Esophagus muscularis mucosa (tissue), 4 donors: ENCODE results near the gene GJC1. TPM values are rescaled to one million over a fixed set of nuclear protein-coding genes. Genes with fewer than 3 reads are reported as not detected.
"Not testable (repeated sequence)": the region's sequence is repeated elsewhere in the genome, so short reads cannot be mapped to it uniquely, and the experiment has no call there.

ENCODE experiments used
- DNase-seq: peaks from one replicate; pipeline ENCODE4 v3.0.0-alpha.2; 2017; ENCODE audit errors: extremely low spot score
- H3K27ac ChIP-seq, 4 donors: fragments of 200-600 bp; sonication (generic); replicated peaks in 1 of 4; 1 replicate in 3 of 4; 2 replicates in 1 of 4; pipeline ENCODE4 v1.5.1; 2016 to 2019; ENCODE audit warnings: mild to moderate bottlenecking in 1 of 4
- H3K27me3 ChIP-seq, 4 donors: fragments of 200-600 bp; sonication (generic); one replicate each; pipeline versions ENCODE4 v1.5.1 to v1.6.0; 2016 to 2019
- H3K36me3 ChIP-seq, 4 donors: fragments of 200-600 bp; sonication (generic); one replicate each; pipeline ENCODE4 v1.5.1; 2016 to 2019
- H3K4me1 ChIP-seq, 4 donors: fragments of 200-600 bp; sonication (generic); one replicate each; pipeline ENCODE4 v1.5.1; 2016 to 2019
- H3K4me3 ChIP-seq, 4 donors: fragments of 200-600 bp; sonication (generic); 1 replicate in 2 of 4; 2 replicates in 2 of 4; pipeline ENCODE4 v1.5.1; 2016 to 2019; ENCODE audit warnings: mild to moderate bottlenecking in 4 of 4, moderate library complexity in 1 of 4
- H3K9me3 ChIP-seq, 4 donors: fragments of 200-600 bp; sonication (generic); 1 replicate in 3 of 4; 2 replicates in 1 of 4; pipeline ENCODE4 v1.5.1; 2016 to 2019
- EP300 ChIP-seq: sonication (generic); formaldehyde crosslinking; IDR thresholded peaks from one replicate; pipeline ENCODE4 v1.6.1; 2017; ENCODE audit warnings: antibody characterized with exemption
- POLR2A ChIP-seq: fragments of 450-650 bp; IDR thresholded peaks from one replicate; pipeline ENCODE4 v1.6.1; 2017; ENCODE audit warnings: antibody characterized with exemption, moderate library complexity, mild to moderate bottlenecking, low read depth
- POLR2AphosphoS5 ChIP-seq, 2 donors: sonication (generic); formaldehyde crosslinking; IDR thresholded peaks; one replicate each; pipeline ENCODE4 v1.6.1; 2017; ENCODE audit warnings: antibody characterized with exemption in 2 of 2
- WGBS: methylation state at CpG from one replicate; pipeline ENCODE4 v1.1.5; 2018; 5-methylcytosine and 5-hydroxymethylcytosine counted together
- intact Hi-C: fragments of 100-400 bp; cut with DNase I; formaldehyde crosslinking; loops from one replicate; pipeline ENCODE4 v1.15.1; 2023
- total RNA-seq, 4 donors: library from RNA; depleted of rRNA; stranded (reverse); fragments of >200 nt; gene quantifications; one replicate each; pipeline versions ENCODE4 v1.1.0 to v1.2.1, GENCODE V29; 2016
- TF ChIP-seq, protein P1 (sequence below), 3 experiments: fragments of 200-600 bp in 2 of 3; fragments of 450-650 bp in 1 of 3; sonication (generic) in 2 of 3; IDR thresholded peaks; one replicate each; pipeline ENCODE4 v1.5.1; 2017 to 2019; ENCODE audit warnings: antibody characterized with exemption in 3 of 3, mild to moderate bottlenecking in 2 of 3, moderate library complexity in 1 of 3

Gene GJC1
- total RNA-seq, 4 donors from 2014 or later, result 26.5 to 61.9 (median 37.4) TPM

- peak overlapping the region; percentile 56 to 63 (median 58) for H3K4me3 ChIP-seq
- H3K4me1 ChIP-seq, result peaks cover 15 to 22% (median 17%) of the 10 kb centered on the region in 4 donors
- no peaks in the 10 kb centered on the region for H3K9me3 ChIP-seq
- H3K27ac ChIP-seq, result no peak overlapping the region
- no peak for DNase-seq
- H3K27me3 ChIP-seq, result peaks cover 0 to 56% (median 22%) of the 10 kb centered on the region in 4 donors
- no peaks in the 10 kb centered on the region for H3K36me3 ChIP-seq
- TF ChIP-seq, protein P1, sequence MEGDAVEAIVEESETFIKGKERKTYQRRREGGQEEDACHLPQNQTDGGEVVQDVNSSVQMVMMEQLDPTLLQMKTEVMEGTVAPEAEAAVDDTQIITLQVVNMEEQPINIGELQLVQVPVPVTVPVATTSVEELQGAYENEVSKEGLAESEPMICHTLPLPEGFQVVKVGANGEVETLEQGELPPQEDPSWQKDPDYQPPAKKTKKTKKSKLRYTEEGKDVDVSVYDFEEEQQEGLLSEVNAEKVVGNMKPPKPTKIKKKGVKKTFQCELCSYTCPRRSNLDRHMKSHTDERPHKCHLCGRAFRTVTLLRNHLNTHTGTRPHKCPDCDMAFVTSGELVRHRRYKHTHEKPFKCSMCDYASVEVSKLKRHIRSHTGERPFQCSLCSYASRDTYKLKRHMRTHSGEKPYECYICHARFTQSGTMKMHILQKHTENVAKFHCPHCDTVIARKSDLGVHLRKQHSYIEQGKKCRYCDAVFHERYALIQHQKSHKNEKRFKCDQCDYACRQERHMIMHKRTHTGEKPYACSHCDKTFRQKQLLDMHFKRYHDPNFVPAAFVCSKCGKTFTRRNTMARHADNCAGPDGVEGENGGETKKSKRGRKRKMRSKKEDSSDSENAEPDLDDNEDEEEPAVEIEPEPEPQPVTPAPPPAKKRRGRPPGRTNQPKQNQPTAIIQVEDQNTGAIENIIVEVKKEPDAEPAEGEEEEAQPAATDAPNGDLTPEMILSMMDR (IDR thresholded peaks at IDR 0.05), result no peak
- TF ChIP-seq EP300, result no peak
- no peak for TF ChIP-seq POLR2AphosphoS5 (IDR thresholded peaks at IDR 0.05)
- no peak for TF ChIP-seq POLR2A
- WGBS, result 27% methylated on average over 3 of the region's 60 CpGs
- intact Hi-C loops, result no loop called here
These were observed 70.8 kb downstream of the GJC1 start for GRCh38 chr17:44759086-44759915.

- TF ChIP-seq POLR2AphosphoS5 (IDR thresholded peaks at IDR 0.05) (no peak), POLR2A (no peak), EP300 (no peak)
- TF ChIP-seq, protein P1 (IDR thresholded peaks at IDR 0.05), result no peak
- WGBS, result 20% methylated on average over 8 of the region's 74 CpGs
- peaks cover 15 to 22% (median 17%) of the 10 kb centered on the region in 4 donors for H3K4me1 ChIP-seq
- H3K9me3 ChIP-seq, result no peaks in the 10 kb centered on the region
- H3K4me3 ChIP-seq, result peak within 1 kb of the TSS; percentile 56 to 63 (median 58)
- H3K27ac ChIP-seq, result no peak within 1 kb of the TSS
- DNase-seq, result no peak
- peaks cover 0 to 56% (median 22%) of the 10 kb centered on the region in 4 donors for H3K27me3 ChIP-seq
- intact Hi-C loops, result no loop called here
- no peaks in the 10 kb centered on the region for H3K36me3 ChIP-seq
These were observed 71.5 kb downstream of the GJC1 start, which contains the start of gene ADAM11 for GRCh38 chr17:44758414-44759085. TSS of gene ADAM11 (plus strand) at chr17:44758988. CDS start at chr17:44759200, 212 bp downstream.

DNA sequence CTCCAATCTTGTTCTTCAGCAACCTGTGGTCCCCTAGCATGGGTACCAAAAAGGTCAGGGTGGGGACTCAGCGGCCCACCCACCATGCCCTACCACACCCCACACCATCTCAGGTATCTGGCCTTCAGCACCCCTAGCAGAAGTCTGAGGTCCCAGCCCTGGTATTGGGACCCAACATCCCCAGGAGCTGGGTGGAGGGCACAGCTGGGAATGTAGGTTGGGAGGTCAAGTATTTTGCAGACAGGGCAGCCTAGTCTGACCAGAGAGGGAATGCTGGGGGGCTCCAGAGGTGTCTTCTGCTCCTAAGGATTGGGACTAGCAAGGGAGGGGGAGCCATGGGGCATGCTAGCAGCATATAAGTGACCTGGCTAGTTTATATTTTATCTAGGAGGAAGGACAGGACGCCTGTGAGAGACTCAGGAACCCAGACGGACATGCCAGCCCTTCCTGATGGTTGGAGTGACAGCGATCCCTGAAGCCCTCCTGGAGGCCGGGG is 72.1 kb downstream of the GJC1 start:
- intact Hi-C loops, result no loop called here
- no peak for DNase-seq
- H3K27me3 ChIP-seq, result peaks cover 0 to 56% (median 22%) of the 10 kb centered on the region in 4 donors
- H3K4me3 ChIP-seq, result no peak overlapping the region
- no peak overlapping the region for H3K27ac ChIP-seq
- 78% methylated on average over 4 of the region's 5 CpGs for WGBS
- H3K9me3 ChIP-seq, result no peaks in the 10 kb centered on the region
- no peaks in the 10 kb centered on the region for H3K36me3 ChIP-seq
- peaks cover 15 to 22% (median 17%) of the 10 kb centered on the region in 4 donors for H3K4me1 ChIP-seq
- TF ChIP-seq, protein P1 (IDR thresholded peaks at IDR 0.05), result no peak
- no peak for TF ChIP-seq POLR2A
- TF ChIP-seq POLR2AphosphoS5 (IDR thresholded peaks at IDR 0.05), result no peak
- no peak for TF ChIP-seq EP300

DNA sequence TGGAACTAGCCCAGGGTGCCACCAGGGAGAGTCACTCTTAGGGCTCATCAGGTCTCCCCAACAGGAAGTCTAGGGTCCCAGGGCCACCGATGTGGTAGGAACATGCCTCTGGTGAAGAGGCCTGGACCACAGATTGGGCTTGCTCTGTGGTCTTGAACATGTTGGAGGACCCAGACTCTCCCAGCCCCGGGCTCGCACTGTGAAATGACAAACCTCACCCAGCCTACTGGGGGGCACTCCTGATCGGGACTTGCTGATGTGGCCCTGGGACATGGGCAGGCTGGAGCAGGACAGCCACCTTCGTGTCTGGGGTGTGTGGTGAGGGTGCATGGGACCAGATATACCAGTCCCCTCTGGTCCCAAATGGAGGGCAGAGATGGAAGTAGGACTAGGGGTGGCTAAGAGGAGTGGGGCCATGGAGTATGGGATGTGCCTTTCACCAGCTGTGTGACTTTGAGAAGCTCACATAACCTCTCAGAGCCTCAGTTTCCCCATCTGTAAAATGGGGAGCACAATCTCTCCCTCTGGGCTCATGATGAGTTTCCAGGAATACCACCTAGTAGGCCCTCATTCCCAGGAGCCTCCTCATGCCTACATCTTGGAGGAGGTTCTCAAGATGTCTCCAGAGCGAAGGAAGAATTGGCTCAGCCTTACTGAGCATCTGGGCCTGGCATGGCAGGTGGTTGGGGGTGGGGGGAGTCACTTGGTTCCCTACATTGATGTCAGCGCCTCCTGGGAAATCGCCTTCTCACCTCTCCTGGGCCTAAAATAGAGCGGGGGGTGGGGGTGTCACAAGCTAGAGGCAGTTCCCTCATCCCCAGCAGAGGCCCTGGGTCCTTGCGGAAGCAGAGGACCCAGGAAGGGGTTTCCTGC is 72.8 kb downstream of the GJC1 start:
- 82% methylated on average over 10 of the region's 10 CpGs for WGBS
- Histone ChIP-seq H3K4me3 (no peak overlapping the region), H3K4me1 (peaks cover 15 to 22% (median 17%) of the 10 kb centered on the region in 4 donors), H3K36me3 (no peaks in the 10 kb centered on the region), H3K27ac (no peak overlapping the region), H3K9me3 (no peaks in the 10 kb centered on the region), H3K27me3 (peaks cover 0 to 54% (median 22%) of the 10 kb centered on the region in 4 donors)
- no peak for DNase-seq
- TF ChIP-seq, protein P1 (IDR thresholded peaks at IDR 0.05), result no peak
- TF ChIP-seq POLR2AphosphoS5 (IDR thresholded peaks at IDR 0.05), result no peak
- no peak for TF ChIP-seq EP300
- TF ChIP-seq POLR2A, result no peak
- intact Hi-C loops, result no loop called here

DNA sequence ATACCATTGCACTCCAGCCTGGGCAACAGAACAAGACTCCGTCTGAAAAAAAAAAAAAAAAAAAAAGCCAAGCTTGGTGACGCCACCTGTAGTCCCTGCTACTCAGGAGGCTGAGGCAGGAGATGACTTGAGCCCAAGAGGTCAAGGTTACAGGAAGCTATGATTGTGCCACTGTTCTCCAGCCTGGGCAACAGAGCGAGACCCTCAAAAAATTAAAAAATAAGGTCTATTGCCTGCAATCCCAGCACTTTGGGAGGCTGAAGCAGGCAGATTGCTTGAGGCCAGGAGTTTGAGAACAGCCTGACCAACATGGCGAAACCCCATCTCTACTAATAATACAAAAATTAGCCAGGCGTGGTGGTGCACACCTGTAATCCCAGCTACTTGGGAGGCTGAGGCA is 74.9 kb downstream of the GJC1 start:
- intact Hi-C loops, DNase-seq, H3K27ac ChIP-seq, H3K4me3 ChIP-seq, H3K9me3 ChIP-seq: not testable (repeated sequence)
- Histone ChIP-seq H3K27me3 (peaks cover 0 to 33% (median 16%) of the 10 kb centered on the region in 4 donors), H3K4me1 (peaks cover 15 to 19% (median 17%) of the 10 kb centered on the region in 4 donors), H3K36me3 (peaks cover 0 to 10% (median 2%) of the 10 kb centered on the region in 4 donors)
- WGBS, result 94% methylated on average over 5 of the region's 5 CpGs
